ENCODE measurements around the gene MNT. TPM values are rescaled to one million over a fixed set of nuclear protein-coding genes. Genes with fewer than 3 reads are reported as not detected.

The MNT gene
- total RNA-seq, 1 donor from 2014 or later: 4.9 TPM

DNA sequence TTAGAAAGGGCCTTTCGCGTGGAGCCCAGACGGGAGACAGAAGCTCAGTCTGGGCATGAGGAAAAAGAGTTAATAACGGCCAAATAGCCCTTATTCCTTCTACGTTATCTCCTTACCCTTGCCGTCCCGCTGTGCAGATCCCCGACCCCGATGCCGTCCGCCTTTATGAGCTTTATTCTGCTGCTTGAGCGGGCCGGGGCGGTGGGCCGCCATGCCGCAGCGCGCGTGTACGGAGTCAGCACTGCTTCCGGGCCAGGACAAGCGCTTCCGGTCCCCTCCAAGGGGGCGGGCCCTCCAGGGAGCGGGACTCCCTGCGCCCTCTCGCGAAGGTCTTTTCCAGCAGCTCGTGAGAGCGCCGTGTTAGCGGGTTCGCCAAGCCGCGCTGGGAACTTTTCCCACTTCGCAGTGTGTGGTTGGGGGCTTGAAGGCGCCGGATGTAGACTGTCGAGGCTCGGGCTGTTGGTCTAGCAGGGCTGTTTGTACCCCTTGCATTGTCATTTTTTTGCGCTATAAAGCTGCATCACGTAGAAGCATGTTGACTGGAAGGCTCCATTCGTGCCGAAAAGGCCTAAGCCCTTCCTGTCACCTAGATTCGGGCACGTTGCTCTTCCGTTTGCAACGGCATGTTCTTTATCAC is 64.5 kb downstream of the MNT start, which contains the start of gene TSR1:
TSR1 (minus strand) TSS at position 243 of the 637 bp plus-strand sequence; CDS start at position 213, 30 bp downstream.
- H3K4me1 ChIP-seq: peaks cover 11 to 13% of the 10 kb centered on the region in 2 donors
- peaks cover 35 to 36% of the 10 kb centered on the region in 2 donors for H3K36me3 ChIP-seq
- H3K27ac ChIP-seq: peak within 1 kb of the TSS; percentile 86 to 89
- H3K4me3 ChIP-seq: peak within 1 kb of the TSS; percentile 95 to 98
- no peaks in the 10 kb centered on the region for H3K27me3 ChIP-seq
- TF ChIP-seq, protein P1, sequence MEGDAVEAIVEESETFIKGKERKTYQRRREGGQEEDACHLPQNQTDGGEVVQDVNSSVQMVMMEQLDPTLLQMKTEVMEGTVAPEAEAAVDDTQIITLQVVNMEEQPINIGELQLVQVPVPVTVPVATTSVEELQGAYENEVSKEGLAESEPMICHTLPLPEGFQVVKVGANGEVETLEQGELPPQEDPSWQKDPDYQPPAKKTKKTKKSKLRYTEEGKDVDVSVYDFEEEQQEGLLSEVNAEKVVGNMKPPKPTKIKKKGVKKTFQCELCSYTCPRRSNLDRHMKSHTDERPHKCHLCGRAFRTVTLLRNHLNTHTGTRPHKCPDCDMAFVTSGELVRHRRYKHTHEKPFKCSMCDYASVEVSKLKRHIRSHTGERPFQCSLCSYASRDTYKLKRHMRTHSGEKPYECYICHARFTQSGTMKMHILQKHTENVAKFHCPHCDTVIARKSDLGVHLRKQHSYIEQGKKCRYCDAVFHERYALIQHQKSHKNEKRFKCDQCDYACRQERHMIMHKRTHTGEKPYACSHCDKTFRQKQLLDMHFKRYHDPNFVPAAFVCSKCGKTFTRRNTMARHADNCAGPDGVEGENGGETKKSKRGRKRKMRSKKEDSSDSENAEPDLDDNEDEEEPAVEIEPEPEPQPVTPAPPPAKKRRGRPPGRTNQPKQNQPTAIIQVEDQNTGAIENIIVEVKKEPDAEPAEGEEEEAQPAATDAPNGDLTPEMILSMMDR (IDR thresholded peaks at IDR 0.05): peak in 1 of 3 experiments; percentile 33
- intact Hi-C loops (cut with DNase I): loop anchor here (5.0 kb wide), 1 partner anchor 34 kb away; the partner anchor contains the start of genes SMG6 and SRR
- DNase-seq (ENCODE audit: low spot score in 2 of 2): peak; percentile 57 to 92
- H3K9me3 ChIP-seq: no peaks in the 10 kb centered on the region

DNA sequence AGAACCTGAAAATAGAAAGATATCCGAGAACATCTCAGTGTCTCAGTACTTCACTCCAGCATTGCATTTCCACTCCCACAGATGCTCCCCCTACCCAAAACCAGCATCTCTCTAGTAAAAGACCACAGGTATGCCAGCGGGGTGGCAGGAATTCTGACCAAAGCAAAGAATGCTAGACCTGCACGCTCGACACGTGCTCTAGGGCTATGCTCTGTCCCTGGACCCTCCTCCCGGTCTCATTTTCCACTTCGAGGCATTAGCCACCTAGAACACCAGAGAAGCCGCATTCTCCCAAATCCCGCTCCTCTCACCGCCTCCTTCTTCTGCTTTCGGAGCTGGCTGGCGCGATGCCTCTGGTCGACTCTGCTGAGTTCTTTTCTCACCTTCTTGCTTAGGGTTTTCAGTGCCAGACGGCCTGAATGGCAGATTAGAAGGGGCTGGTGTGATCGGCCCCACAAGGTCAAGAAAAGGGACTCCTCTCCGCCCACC is 65.1 kb downstream of the MNT start:
- DNase-seq (ENCODE audit: low spot score in 2 of 2): no peak
- no peaks in the 10 kb centered on the region for H3K9me3 ChIP-seq
- intact Hi-C loops (cut with DNase I): loop anchor here (5.0 kb wide), 1 partner anchor 33 kb away; the partner anchor contains the start of genes SMG6 and SRR
- TF ChIP-seq, protein P1 (IDR thresholded peaks at IDR 0.05): no peak
- H3K27ac ChIP-seq: peak overlapping the region; percentile 86 to 89
- peaks cover 11 to 13% of the 10 kb centered on the region in 2 donors for H3K4me1 ChIP-seq
- H3K27me3 ChIP-seq: no peaks in the 10 kb centered on the region
- peak overlapping the region; percentile 95 to 98 for H3K4me3 ChIP-seq
- peaks cover 39 to 41% of the 10 kb centered on the region in 2 donors for H3K36me3 ChIP-seq

Other genes starting within 250 kb of the MNT start
- gene SMG6, start 97.3 kb downstream of the MNT start, total RNA-seq: 50.8 TPM
- not detected for gene SRR, start 97.1 kb downstream of the MNT start, total RNA-seq
- 16.9 TPM for gene TSR1, start 64.6 kb downstream of the MNT start, total RNA-seq
- gene SGSM2, start 63.6 kb downstream of the MNT start, total RNA-seq: 127 TPM
- gene METTL16, start 110.8 kb upstream of the MNT start, total RNA-seq: 15.3 TPM
- gene PAFAH1B1, start 192.6 kb upstream of the MNT start, total RNA-seq: 29.6 TPM

Data from ascending aorta (tissue), 2 donors.